PC-9 (cell line): Measurements from ENCODE around the gene GANAB. TPM values are rescaled to one million over a fixed set of nuclear protein-coding genes. Genes with fewer than 3 reads are reported as not detected.
"Not testable (repeated sequence)": the region's sequence is repeated elsewhere in the genome, so short reads cannot be mapped to it uniquely, and the experiment has no call there.

Source experiments
- BruUV-seq: library from RNA; stranded (reverse); fragments of 400-500 nt; replicated peaks from 2 replicates; lab custom pipeline; 2021; lab: Mats Ljungman, UMichigan
- CTCF ChIA-PET: fragments of 300-600 bp; sonication (Branson Sonifier 250); formaldehyde crosslinking; loops from one replicate; lab custom pipeline; 2022; ENCODE audit warnings: antibody characterized with exemption; lab: Charles Lee
- POLR2A ChIA-PET: fragments of 300-600 bp; sonication (Branson Sonifier 250); formaldehyde crosslinking; loops from one replicate; lab custom pipeline; 2022; ENCODE audit warnings: antibody characterized with exemption; ENCODE audit not compliant: unreplicated experiment; lab: Charles Lee
- DNase-seq, 2 experiments: peaks; one replicate each; pipeline versions ENCODE4 v3.0.0 to v3.0.0-alpha.2; 2015 to 2022; ENCODE audit warnings: mixed read lengths in 1 of 2
- H2AFZ ChIP-seq: fragments of 200-600 bp; sonication (generic); 2 replicates; pipeline ENCODE4 v1.8.1; 2017; ENCODE audit warnings: antibody characterized with exemption
- H3F3A ChIP-seq: fragments of 200-600 bp; sonication (generic); 2 replicates; pipeline ENCODE4 v1.8.1; 2017; ENCODE audit warnings: antibody characterized with exemption, mild to moderate bottlenecking, low read depth; ENCODE audit not compliant: insufficient read depth
- H3K27ac ChIP-seq: fragments of 200-600 bp; sonication (generic); 2 replicates; pipeline ENCODE4 v1.6.1; 2016; ENCODE audit warnings: mixed run types
- H3K27me3 ChIP-seq: fragments of 200-600 bp; sonication (generic); 2 replicates; pipeline ENCODE4 v1.6.1; 2016; ENCODE audit warnings: low read depth, mixed run types; ENCODE audit not compliant: insufficient read depth
- H3K36me3 ChIP-seq: fragments of 200-600 bp; sonication (generic); 2 replicates; pipeline ENCODE4 v1.6.1; 2016; ENCODE audit warnings: low read depth, mixed run types
- H3K4me1 ChIP-seq: fragments of 200-600 bp; sonication (generic); replicated peaks from 2 replicates; pipeline ENCODE4 v1.6.1; 2016; ENCODE audit warnings: mixed run types; ENCODE audit not compliant: insufficient read depth
- H3K4me2 ChIP-seq: fragments of 200-600 bp; sonication (generic); 2 replicates; pipeline ENCODE4 v1.6.1; 2017; ENCODE audit warnings: mixed run types
- H3K4me3 ChIP-seq: fragments of 200-600 bp; sonication (generic); 2 replicates; pipeline ENCODE4 v1.6.1; 2016; ENCODE audit warnings: mixed run types
- H3K79me2 ChIP-seq: fragments of 200-600 bp; sonication (generic); 2 replicates; pipeline ENCODE4 v1.6.1; 2017; ENCODE audit warnings: low read depth, mixed run types
- H3K9me2 ChIP-seq: fragments of 200-600 bp; sonication (generic); 2 replicates; pipeline ENCODE4 v1.8.1; 2017; ENCODE audit warnings: mild to moderate bottlenecking; ENCODE audit not compliant: insufficient read depth
- H3K9me3 ChIP-seq: fragments of 200-600 bp; sonication (generic); 2 replicates; pipeline ENCODE4 v1.8.1; 2016; ENCODE audit warnings: low read depth; ENCODE audit not compliant: insufficient read depth
- H4K20me1 ChIP-seq: fragments of 200-600 bp; sonication (generic); 2 replicates; pipeline ENCODE4 v1.8.1; 2017; ENCODE audit not compliant: insufficient read depth
- EZH2 ChIP-seq: fragments of 200-600 bp; sonication (generic); IDR thresholded peaks from 2 replicates; pipeline ENCODE4 v1.8.0; 2017; ENCODE audit warnings: antibody characterized with exemption, low read depth
- intact Hi-C: fragments of 100-400 bp; cut with micrococcal nuclease; formaldehyde crosslinking; loops from one replicate; pipeline ENCODE4 v1.10.0; 2022; ENCODE audit not compliant: unreplicated experiment
- total RNA-seq: library from RNA; stranded (reverse); gene quantifications from 2 replicates; pipeline ENCODE4 v1.2.3, GENCODE V29; 2021
- TF ChIP-seq, protein P1 (sequence below): fragments of 200-600 bp; sonication (generic); conservative IDR thresholded peaks from 2 replicates; pipeline ENCODE4 v1.6.1; 2017; ENCODE audit warnings: mixed run types, antibody characterized with exemption, mild to moderate bottlenecking, moderate library complexity

GANAB gene
- total RNA-seq, 1 experiment from 2014 or later = 478 TPM

DNA sequence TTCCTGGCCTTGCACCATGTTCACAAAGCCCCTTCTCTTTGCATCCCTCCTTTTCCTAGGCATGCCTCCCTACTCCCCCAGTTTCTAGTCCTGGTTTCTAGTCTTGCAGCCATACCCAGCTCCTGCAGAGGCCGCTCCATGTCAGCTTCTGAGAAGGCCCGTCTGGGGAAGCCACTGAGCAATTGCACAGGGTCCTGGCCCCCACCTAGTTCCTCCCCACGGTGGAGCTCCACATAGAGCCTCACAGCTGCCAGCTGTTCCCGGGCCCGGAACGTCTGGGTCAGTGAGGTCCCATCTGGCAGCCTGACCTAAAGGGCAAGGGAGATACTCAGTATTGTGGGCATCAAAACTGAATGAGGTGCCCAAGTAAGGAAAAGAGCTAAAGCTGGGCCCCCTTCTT lies 30.3 kb upstream of the GANAB start:
- Histone ChIP-seq H3K79me2 (peaks cover 58% of the 10 kb centered on the region), H4K20me1 (0 out of 2 replicates have a peak, but pooled peaks cover 5% of the 10 kb centered on the region), H3F3A (peaks cover 73% of the 10 kb centered on the region), H3K27ac (no peak overlapping the region), H3K27me3 (no peaks in the 10 kb centered on the region), H3K4me3 (no peak overlapping the region), H3K9me3 (no peaks in the 10 kb centered on the region), H3K4me2 (peak overlapping the region; percentile 81; the same call in 1 of the 2 replicates), H3K4me1 (peaks cover 44% of the 10 kb centered on the region), H3K9me2 (no peaks in the 10 kb centered on the region), H3K36me3 (peaks cover 26% of the 10 kb centered on the region; the same call in 1 of the 2 replicates), H2AFZ (no peak overlapping the region)
- TF ChIP-seq, protein P1, sequence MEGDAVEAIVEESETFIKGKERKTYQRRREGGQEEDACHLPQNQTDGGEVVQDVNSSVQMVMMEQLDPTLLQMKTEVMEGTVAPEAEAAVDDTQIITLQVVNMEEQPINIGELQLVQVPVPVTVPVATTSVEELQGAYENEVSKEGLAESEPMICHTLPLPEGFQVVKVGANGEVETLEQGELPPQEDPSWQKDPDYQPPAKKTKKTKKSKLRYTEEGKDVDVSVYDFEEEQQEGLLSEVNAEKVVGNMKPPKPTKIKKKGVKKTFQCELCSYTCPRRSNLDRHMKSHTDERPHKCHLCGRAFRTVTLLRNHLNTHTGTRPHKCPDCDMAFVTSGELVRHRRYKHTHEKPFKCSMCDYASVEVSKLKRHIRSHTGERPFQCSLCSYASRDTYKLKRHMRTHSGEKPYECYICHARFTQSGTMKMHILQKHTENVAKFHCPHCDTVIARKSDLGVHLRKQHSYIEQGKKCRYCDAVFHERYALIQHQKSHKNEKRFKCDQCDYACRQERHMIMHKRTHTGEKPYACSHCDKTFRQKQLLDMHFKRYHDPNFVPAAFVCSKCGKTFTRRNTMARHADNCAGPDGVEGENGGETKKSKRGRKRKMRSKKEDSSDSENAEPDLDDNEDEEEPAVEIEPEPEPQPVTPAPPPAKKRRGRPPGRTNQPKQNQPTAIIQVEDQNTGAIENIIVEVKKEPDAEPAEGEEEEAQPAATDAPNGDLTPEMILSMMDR = no peak
- no peak for DNase-seq
- BruUV-seq = no TSS peak
- POLR2A ChIA-PET = interaction anchor here (0.6 to 0.7 kb wide), 3 partner anchors 22 to 884 kb away, joined by 6 to 9 read pairs (median 6); partner anchors contain the start of genes FEN1 and TMEM258
- CTCF ChIA-PET = interaction anchor here (0.5 to 0.6 kb wide), 2 partner anchors 197 to 301 kb away, joined by 3 to 5 read pairs; no protein-coding TSS in a partner anchor
- intact Hi-C loops = loop anchor here (5.0 to 10.0 kb wide), 2 partner anchors 88 to 111 kb away; partner anchors contain the start of genes POLR2G and TMEM179B

DNA sequence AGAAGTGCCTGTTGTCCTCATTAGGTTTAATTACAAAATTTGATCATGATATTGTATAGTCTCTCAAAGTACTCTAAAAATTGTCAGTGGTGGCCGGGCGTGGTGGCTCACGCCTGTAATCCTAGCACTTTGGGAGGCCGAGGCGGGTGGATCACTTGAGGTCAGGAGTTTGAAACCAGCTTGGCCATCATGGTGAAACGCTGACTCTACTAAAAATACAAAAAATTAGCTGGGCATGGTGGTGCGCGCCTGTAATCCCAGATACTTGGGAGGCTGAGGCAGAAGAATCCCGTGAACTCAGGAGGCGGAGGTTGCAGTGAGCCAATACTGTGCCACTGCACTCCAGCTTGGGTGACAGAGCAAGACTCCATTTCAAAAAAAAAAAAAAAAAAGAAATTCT lies 29.0 kb upstream of the GANAB start:
- not testable (repeated sequence) for BruUV-seq
- H3K79me2 ChIP-seq = peaks cover 67% of the 10 kb centered on the region

DNA sequence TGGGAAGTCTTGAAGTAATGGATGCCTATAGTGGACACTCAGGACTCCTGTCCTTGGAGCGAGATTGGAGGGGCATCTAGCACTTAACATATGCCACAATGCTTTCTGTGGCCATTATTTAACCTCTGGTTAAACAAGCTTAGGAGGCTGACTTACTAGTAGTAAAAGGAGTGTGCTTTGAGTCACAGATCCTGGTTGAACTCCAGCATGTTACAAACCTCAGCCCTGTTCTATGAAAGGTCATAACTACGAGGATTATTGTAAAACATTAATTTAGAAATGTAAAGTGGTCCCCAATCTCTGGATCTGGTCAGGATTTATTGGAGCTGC lies 26.7 kb upstream of the GANAB start:
- intact Hi-C loops = loop anchor here (5.0 to 10.0 kb wide), 2 partner anchors 54 to 92 kb away; partner anchors contain the start of genes HNRNPUL2, POLR2G and TTC9C
- POLR2A ChIA-PET = no interaction called here
- Histone ChIP-seq H3K9me3 (no peaks in the 10 kb centered on the region), H3F3A (peaks cover 86% of the 10 kb centered on the region), H3K27me3 (no peaks in the 10 kb centered on the region), H2AFZ (no peak overlapping the region), H3K4me1 (peaks cover 46% of the 10 kb centered on the region), H3K27ac (peak overlapping the region; percentile 79), H3K4me3 (peak overlapping the region; percentile 79), H4K20me1 (0 out of 2 replicates have a peak, but pooled peaks cover 5% of the 10 kb centered on the region), H3K9me2 (no peaks in the 10 kb centered on the region), H3K79me2 (peaks cover 73% of the 10 kb centered on the region), H3K36me3 (peaks cover 26% of the 10 kb centered on the region; the same call in 1 of the 2 replicates), H3K4me2 (peak overlapping the region; percentile 72)
- CTCF ChIA-PET = no interaction called here
- BruUV-seq = no TSS peak
- DNase-seq = peak in 1 of 2 experiments; percentile 52
- TF ChIP-seq, protein P1 = no peak
- no peak for TF ChIP-seq EZH2

More for the DNA sequence above, 29.0 kb upstream of the GANAB start:
- Histone ChIP-seq H3F3A (peaks cover 71% of the 10 kb centered on the region), H3K4me1 (peaks cover 46% of the 10 kb centered on the region), H3K36me3 (peaks cover 26% of the 10 kb centered on the region; the same call in 1 of the 2 replicates)
- intact Hi-C loops = loop anchor here (5.0 to 10.0 kb wide), 2 partner anchors 89 to 112 kb away; partner anchors contain the start of genes POLR2G and TMEM179B
- H3K9me2 ChIP-seq, H4K20me1 ChIP-seq, H3K9me3 ChIP-seq, DNase-seq, H3K27ac ChIP-seq, H2AFZ ChIP-seq, H3K27me3 ChIP-seq, H3K4me3 ChIP-seq, H3K4me2 ChIP-seq: not testable (repeated sequence)
- CTCF ChIA-PET = interaction anchor here (0.6 to 0.7 kb wide), 4 partner anchors 10 to 92 kb away, joined by 3 to 8 read pairs (median 4); partner anchors contain the start of genes C11orf98 and CSKMT
- POLR2A ChIA-PET = interaction anchor here (0.6 to 1.4 kb wide), 3 partner anchors 10 to 1829 kb away, joined by 5 to 24 read pairs (median 12); partner anchors contain the start of genes C11orf98 and CSKMT
